ENCODE measurements around the gene HDDC3.

DNA sequence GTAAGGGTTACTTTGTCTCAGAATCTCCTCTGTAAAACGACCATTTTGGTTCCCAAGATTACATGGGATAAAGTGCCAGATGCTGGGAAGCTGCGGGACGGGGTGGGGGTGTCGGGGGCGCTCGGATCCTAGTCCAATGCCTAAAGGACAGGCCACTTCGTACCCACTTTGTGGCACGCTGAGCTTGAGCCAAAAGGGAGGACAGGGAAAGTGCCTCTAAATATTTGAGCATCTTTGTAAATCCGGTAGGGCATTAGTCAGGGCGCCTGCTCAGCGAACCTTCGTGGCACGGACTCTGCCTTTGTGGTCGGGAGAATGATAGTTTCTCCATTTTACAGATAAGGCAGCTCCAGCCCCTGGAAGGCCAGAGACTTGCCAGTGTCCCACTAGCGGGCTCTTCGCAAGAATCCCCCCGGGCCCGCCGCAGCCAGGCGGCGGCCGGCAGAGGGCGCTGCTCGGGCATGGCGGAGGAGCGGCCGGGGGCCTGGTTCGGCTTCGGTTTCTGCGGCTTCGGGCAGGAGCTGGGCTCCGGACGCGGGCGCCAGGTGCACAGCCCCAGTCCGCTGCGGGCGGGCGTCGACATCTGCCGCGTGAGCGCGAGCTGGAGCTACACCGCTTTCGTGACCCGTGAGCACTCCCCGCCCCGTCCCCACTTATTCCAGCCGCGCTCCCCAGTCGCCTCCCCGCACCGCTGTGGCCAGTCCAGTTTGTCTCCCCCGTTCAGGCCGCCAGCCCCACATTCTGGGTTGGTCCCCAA is 24.1 kb upstream of the HDDC3 start:
- TF ChIP-seq SUZ12 (IDR thresholded peaks at IDR 0.05): no peak
- TF ChIP-seq SP1 (IDR thresholded peaks at IDR 0.05): no peak
- no peak for TF ChIP-seq FOXA1 (IDR thresholded peaks at IDR 0.05)
- no peak for TF ChIP-seq TARDBP (IDR thresholded peaks at IDR 0.05)
- no peak for TF ChIP-seq ELF4 (IDR thresholded peaks at IDR 0.05)
- no peak for TF ChIP-seq BHLHE40 (IDR thresholded peaks at IDR 0.05; ENCODE audit: borderline replicate concordance)
- TF ChIP-seq NFRKB (IDR thresholded peaks at IDR 0.05): no peak
- TF ChIP-seq, protein P1, sequence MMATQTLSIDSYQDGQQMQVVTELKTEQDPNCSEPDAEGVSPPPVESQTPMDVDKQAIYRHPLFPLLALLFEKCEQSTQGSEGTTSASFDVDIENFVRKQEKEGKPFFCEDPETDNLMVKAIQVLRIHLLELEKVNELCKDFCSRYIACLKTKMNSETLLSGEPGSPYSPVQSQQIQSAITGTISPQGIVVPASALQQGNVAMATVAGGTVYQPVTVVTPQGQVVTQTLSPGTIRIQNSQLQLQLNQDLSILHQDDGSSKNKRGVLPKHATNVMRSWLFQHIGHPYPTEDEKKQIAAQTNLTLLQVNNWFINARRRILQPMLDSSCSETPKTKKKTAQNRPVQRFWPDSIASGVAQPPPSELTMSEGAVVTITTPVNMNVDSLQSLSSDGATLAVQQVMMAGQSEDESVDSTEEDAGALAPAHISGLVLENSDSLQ (IDR thresholded peaks at IDR 0.05): no peak
- no peak for TF ChIP-seq FOXM1 (IDR thresholded peaks at IDR 0.05; ENCODE audit: borderline replicate concordance)
- TF ChIP-seq ZNF384 (IDR thresholded peaks at IDR 0.05): no peak
- TF ChIP-seq FOXK2 (IDR thresholded peaks at IDR 0.05): no peak
- no peak for TF ChIP-seq HDGF (IDR thresholded peaks at IDR 0.05; ENCODE audit: borderline replicate concordance)

Data from HEK293T (cell line).